C4-2B (cell line): Measurements from ENCODE around the gene SAMD7.

Experiments
- CTCF ChIP-seq: fragments of 450-650 bp; conservative IDR thresholded peaks from 2 replicates; pipeline ENCODE4 v1.5.1; 2017; ENCODE audit warnings: mild to moderate bottlenecking
- ZFX ChIP-seq: fragments of 450-650 bp; IDR thresholded peaks from 2 replicates; pipeline ENCODE4 v1.6.1; 2017

- TF ChIP-seq CTCF (no peak), ZFX (no peak)
Observed at GRCh38 chr3:169939751-169940150, 28.4 kb downstream of the SAMD7 start.
